Lower lobe of right lung (tissue), 2 donors: ENCODE data around the gene ZNF865. TPM values are rescaled to one million over a fixed set of nuclear protein-coding genes. Genes with fewer than 3 reads are reported as not detected.

Source experiments
- ATAC-seq, 2 donors: fragments of 200-7000 bp; cut with Tn5 transposase; one replicate each; pipeline ENCODE4 v1.9.1; 2020 to 2022; ENCODE audit warnings: mild to moderate bottlenecking in 2 of 2, moderate library complexity in 2 of 2
- DNase-seq: peaks from one replicate; pipeline ENCODE4 v3.0.0-alpha.2; 2020
- H3K27ac ChIP-seq: fragments of 200-600 bp; one replicate; pipeline ENCODE4 v1.8.0; 2022
- H3K27me3 ChIP-seq: fragments of 200-600 bp; one replicate; pipeline ENCODE4 v1.8.0; 2022; ENCODE audit warnings: low read depth
- H3K36me3 ChIP-seq: fragments of 200-600 bp; one replicate; pipeline ENCODE4 v1.8.0; 2022; ENCODE audit warnings: mild to moderate bottlenecking
- H3K4me1 ChIP-seq: fragments of 200-600 bp; one replicate; pipeline ENCODE4 v1.8.0; 2022
- H3K4me3 ChIP-seq: fragments of 200-600 bp; one replicate; pipeline ENCODE4 v1.8.0; 2022; ENCODE audit warnings: mild to moderate bottlenecking
- H3K9me3 ChIP-seq: fragments of 200-600 bp; one replicate; pipeline ENCODE4 v1.8.0; 2022
- CTCF ChIP-seq: fragments of 200-600 bp; IDR thresholded peaks from one replicate; pipeline ENCODE4 v1.8.0; 2022; ENCODE audit warnings: antibody characterized with exemption, mild to moderate bottlenecking
- intact Hi-C: fragments of 100-400 bp; cut with DNase I; formaldehyde crosslinking; loops from one replicate; pipeline ENCODE4 v1.11.0; 2022
- total RNA-seq: library from RNA; stranded (reverse); fragmentation: NEBNext Ultra II Directional; extraction: Animal tissue kit (Norgen Biotek cat#: 25700); gene quantifications from one replicate; pipeline ENCODE4 v1.2.1, GENCODE V29; 2021
- donor health status: DM: no; HTN: yes; CAD: no; lungs with severe emphysema.

Gene ZNF865
- total RNA-seq, 1 donor from 2014 or later: 16.5 TPM

DNA sequence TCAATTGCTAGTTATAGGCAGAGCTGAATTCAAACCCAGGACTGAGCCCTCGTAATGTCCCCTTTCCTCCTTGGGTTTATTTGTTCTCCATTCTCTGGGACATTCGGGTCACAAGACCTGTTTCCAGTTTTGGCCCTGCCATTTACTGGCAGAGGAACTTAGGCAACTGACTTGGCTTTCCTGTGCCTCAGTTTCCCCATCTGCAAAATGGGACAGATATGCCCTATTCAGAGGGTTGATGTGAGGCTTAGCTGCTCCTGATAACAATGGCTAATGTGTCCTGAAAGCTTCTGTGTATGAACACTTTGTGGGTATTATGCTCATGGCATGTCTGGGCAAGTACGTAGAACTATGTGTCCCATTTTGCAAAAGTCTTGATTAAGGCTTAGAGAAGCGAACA, 4.4 kb upstream of the ZNF865 start:
- Histone ChIP-seq H3K27me3 (no peaks in the 10 kb centered on the region), H3K36me3 (peaks cover 19% of the 10 kb centered on the region), H3K4me1 (peaks cover 30% of the 10 kb centered on the region), H3K9me3 (no peaks in the 10 kb centered on the region), H3K4me3 (peak overlapping the region; percentile 83), H3K27ac (peak overlapping the region; percentile 98)
- no peak for ATAC-seq
- intact Hi-C loops: no loop called here
- no peak for DNase-seq
- no peak for TF ChIP-seq CTCF

- intact Hi-C loops: no loop called here
Measured at GRCh38 chr19:55602104-55603001, 3.1 kb upstream of the ZNF865 start.

DNA sequence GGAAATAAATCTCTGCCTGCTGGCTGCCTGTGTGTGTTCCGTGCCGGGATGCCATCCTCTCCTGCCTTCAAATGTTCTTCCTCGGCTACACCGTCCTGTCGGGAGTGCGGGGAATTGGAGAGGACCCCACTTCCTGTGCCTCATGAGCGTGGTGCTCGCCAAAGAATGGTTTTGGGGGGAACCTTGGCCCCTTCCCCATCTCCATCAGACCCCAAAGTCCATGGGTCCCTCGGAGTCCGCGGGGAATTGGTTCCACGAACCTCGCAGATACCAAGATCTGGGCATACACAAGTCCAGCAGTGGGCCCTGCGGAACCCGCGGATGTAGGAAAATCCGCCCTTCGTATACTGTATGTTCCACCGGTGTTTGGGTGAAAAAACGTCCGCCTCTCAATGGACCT, 2.3 kb upstream of the ZNF865 start:
- intact Hi-C loops: no loop called here
- Histone ChIP-seq H3K27ac (no peak overlapping the region), H3K4me3 (no peak overlapping the region), H3K4me1 (peaks cover 40% of the 10 kb centered on the region), H3K36me3 (peaks cover 19% of the 10 kb centered on the region), H3K27me3 (no peaks in the 10 kb centered on the region), H3K9me3 (no peaks in the 10 kb centered on the region)
- no peak for TF ChIP-seq CTCF
- ATAC-seq: no peak
- no peak for DNase-seq

More at GRCh38 chr19:55602104-55603001, 3.1 kb upstream of the ZNF865 start:
- DNase-seq: peak; percentile 49
- Histone ChIP-seq H3K27me3 (no peaks in the 10 kb centered on the region), H3K4me1 (peaks cover 40% of the 10 kb centered on the region), H3K36me3 (peaks cover 15% of the 10 kb centered on the region), H3K4me3 (no peak overlapping the region), H3K9me3 (no peaks in the 10 kb centered on the region), H3K27ac (no peak overlapping the region)
- ATAC-seq: no peak
- TF ChIP-seq CTCF: no peak

DNA sequence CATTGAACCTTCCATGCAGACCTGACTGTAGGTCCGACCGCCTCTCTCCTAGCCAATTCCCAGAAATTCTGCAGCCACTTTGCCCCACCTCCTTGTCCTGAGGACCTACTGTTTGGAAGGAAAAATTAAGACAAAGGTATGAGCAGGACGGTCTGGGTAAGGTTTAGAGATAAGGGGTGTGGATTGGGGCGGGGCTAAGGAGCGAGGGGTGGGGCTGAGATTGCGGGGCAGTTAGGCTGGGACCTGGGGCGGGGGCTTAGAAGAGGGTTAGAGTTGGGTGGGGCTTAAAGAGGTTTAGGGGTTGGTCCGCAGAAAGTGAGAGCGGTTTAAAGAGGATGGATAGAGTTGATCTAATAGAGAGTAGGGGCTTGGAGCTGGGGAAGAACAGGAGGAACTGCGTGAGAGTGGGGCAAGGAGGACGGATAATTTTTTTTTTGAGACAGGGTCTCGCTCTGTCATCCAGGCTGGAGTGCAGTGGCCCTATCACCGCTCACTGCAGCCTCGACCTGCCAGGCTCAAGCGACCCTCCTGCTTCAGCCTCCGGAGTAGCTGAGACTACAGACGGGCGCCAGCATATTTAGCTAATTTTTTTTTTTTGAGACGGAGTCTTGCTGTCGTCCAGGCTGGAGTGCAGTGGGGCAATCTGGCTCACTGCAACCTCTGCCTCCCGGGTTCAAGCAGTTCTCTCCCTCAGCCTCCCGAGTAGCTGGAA, 1.7 kb upstream of the ZNF865 start:
- Histone ChIP-seq H3K27ac (peak overlapping the region; percentile 92), H3K4me1 (peaks cover 34% of the 10 kb centered on the region), H3K36me3 (peaks cover 19% of the 10 kb centered on the region), H3K4me3 (peak overlapping the region; percentile 83), H3K9me3 (no peaks in the 10 kb centered on the region), H3K27me3 (no peaks in the 10 kb centered on the region)
- ATAC-seq (no peak), DNase-seq (no peak)
- TF ChIP-seq CTCF: no peak
- intact Hi-C loops: no loop called here

DNA sequence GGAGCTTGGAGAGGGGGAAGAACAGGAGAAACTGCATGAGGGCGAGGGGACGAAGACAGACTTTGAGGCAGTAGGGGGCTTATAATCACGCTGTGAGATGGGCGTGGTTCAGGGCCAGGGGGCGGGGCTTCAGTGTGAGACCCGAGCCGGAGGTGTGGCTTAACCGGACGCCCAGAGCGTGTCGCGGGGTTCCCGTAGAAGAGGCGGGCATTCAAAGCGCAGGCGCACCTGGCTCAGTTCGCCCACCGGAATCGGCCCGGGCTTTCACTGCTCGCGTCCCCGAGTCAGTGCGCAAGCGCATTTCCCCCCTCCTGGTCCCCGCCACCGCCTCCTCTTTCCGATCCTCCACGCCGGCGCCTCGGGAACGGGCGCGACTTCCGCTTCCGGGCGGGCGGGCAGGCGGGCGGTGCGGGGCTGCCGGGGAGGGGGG, 225 bp upstream of the ZNF865 start:
- Histone ChIP-seq H3K27ac (peak overlapping the region; percentile 92), H3K36me3 (peaks cover 34% of the 10 kb centered on the region), H3K27me3 (no peaks in the 10 kb centered on the region), H3K4me1 (peaks cover 33% of the 10 kb centered on the region), H3K9me3 (no peaks in the 10 kb centered on the region), H3K4me3 (peak overlapping the region; percentile 83)
- TF ChIP-seq CTCF: no peak
- ATAC-seq: peak; percentile 89 to 90
- DNase-seq: peak; percentile 98
- intact Hi-C loops: no loop called here
